GM12865 (cell line): ENCODE measurements around the gene DNAAF8.

Source experiments
- DNase-seq: peaks from one replicate; pipeline ENCODE4 v3.0.0; 2010; ENCODE audit warnings: low read depth
- H3K4me3 ChIP-seq: 2 replicates; pipeline ENCODE4 v1.5.1; 2011; ENCODE audit warnings: mild to moderate bottlenecking, low read depth, low read length, control low read depth
- CTCF ChIP-seq: IDR thresholded peaks from 2 replicates; pipeline ENCODE4 v1.5.1; 2011; ENCODE audit warnings: low read length, control low read depth, low read depth, inconsistent platforms; ENCODE audit not compliant: insufficient read depth; ENCODE audit errors: missing control alignments

DNAAF8 gene

DNA sequence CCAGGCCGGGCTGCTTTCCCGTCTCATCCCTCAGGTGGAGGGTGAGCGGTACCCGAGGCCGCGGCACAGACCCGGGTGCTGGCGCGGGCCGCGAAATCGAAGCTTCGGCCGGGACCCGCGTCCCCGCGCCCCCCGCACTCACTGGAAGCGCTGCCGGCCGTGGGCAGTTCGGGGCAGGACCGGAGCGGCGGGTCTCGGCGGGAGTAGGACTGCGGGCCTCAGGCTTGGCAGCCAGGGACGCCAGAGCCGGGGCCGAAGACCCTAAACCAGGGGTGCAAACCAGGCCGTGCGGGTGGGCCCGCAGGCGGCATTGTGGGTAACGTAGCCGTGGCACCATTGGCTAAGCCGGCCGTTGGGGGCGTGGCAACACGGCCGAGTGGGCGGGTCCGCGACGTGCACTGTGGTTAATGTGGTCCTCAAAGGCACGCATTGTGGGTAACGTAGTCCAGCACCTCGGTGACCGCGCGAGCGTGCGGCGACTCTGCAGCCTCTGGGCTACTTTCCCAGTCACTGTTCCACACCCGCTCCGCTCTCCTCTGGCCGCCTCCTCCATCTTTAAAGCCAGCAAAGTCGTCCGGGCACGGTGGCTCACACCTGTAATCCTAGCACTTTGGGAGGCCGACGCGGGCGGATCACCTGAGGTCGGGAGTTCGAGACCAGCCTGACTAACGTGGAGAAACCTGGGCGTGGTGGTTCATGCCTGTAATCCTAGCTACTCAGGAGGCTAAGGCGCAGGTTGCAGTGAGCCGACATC is 32.7 kb downstream of the DNAAF8 start, which contains the start of gene ZNF500:
Gene ZNF500 (minus strand): TSS at position 288 of the 754 bp plus-strand sequence. CDS start 1,184 bp downstream, outside the sequence.
- peak; percentile 97 for DNase-seq
- TF ChIP-seq CTCF = no peak
- peak within 1 kb of the TSS; percentile 98 for H3K4me3 ChIP-seq

DNA sequence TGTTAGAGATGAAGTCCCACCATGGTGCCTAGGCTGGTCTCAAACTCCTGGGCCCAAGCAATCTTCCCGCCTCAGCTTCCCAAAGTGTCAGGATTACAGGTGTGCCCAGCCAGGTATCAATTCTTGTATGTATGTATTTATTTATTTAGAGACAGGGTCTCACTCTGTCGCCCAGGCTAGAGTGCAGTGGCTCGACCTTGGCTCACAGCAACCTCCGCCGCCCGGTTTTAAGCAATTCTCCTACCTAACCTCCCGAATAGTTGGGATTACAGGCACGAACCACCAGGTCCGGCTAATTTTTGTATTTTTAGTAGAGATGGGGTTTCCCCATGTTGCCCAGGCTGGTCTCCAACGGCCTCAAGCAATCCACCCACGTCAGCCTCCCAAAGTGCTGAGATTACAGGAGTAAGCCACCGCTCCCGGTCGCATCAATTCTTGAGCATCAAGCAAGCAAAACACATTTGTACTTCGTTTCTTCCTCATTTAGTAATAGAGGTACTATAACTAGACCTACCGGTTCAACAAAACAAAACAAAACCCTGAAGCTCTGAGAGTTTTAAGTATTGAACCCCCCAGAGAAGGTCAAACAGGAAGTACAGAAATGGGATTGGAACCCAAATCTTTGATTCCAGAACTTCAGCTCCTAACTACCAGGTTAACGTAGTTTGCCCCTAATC is 33.7 kb downstream of the DNAAF8 start:
- H3K4me3 ChIP-seq = peak overlapping the region; percentile 98
- TF ChIP-seq CTCF = no peak
- DNase-seq = peak; percentile 37

GRCh38 chr16:4768549-4769305 is 34.4 kb downstream of the DNAAF8 start:
- peak; percentile 95 for DNase-seq
- H3K4me3 ChIP-seq = peak overlapping the region; percentile 98
- no peak for TF ChIP-seq CTCF

- H3K4me3 ChIP-seq = no peak overlapping the region
- no peak for DNase-seq
- no peak for TF ChIP-seq CTCF
Observed at GRCh38 chr16:4769306-4769638, 34.9 kb downstream of the DNAAF8 start.

- TF ChIP-seq CTCF = no peak
- H3K4me3 ChIP-seq = no peak overlapping the region
- no peak for DNase-seq
Observed at GRCh38 chr16:4771646-4772045, 37.3 kb downstream of the DNAAF8 start.

GRCh38 chr16:4772351-4772750 is 38.0 kb downstream of the DNAAF8 start:
- DNase-seq = no peak
- TF ChIP-seq CTCF = no peak
- H3K4me3 ChIP-seq = no peak overlapping the region
